Keratinocyte (primary cell): ENCODE measurements around the gene ZNF814. TPM values are rescaled to one million over a fixed set of nuclear protein-coding genes. Genes with fewer than 3 reads are reported as not detected.
"Not testable (repeated sequence)": the region's sequence is repeated elsewhere in the genome, so short reads cannot be mapped to it uniquely, and the experiment has no call there.

Experiments used
- DNase-seq: peaks from one replicate; pipeline ENCODE4 v3.0.0-alpha.2; 2011; ENCODE audit warnings: low read depth, missing footprints, low spot score
- FAIRE-seq: peaks from 2 replicates; lab custom pipeline; 2011; peaks lifted over from hg19 to GRCh38; lab: Jason Lieb, UNC
- H2AFZ ChIP-seq: 2 replicates; pipeline ENCODE4 v1.6.0; 2012; ENCODE audit warnings: low read length, control low read depth, inconsistent platforms; ENCODE audit not compliant: control insufficient read depth
- H3K27ac ChIP-seq: 2 replicates; pipeline ENCODE4 v1.5.1; 2011; ENCODE audit warnings: low read length; ENCODE audit not compliant: control insufficient read depth, insufficient read depth
- H3K27me3 ChIP-seq: 3 replicates; pipeline ENCODE4 v1.6.0; 2011; ENCODE audit warnings: low read length; ENCODE audit not compliant: control insufficient read depth, insufficient read depth; ENCODE audit errors: extremely low read depth
- H3K36me3 ChIP-seq, 2 experiments: 2 replicates in 1 of 2; 3 replicates in 1 of 2; pipeline ENCODE4 v1.5.1; 2011; ENCODE audit warnings: low read length in 2 of 2, mild to moderate bottlenecking in 1 of 2; ENCODE audit not compliant: control insufficient read depth in 2 of 2, insufficient read depth in 2 of 2; ENCODE audit errors: extremely low read depth in 1 of 2
- H3K4me1 ChIP-seq: 3 replicates; pipeline ENCODE4 v1.5.1; 2011; ENCODE audit warnings: low read length; ENCODE audit not compliant: control insufficient read depth, insufficient read depth; ENCODE audit errors: extremely low read depth
- H3K4me2 ChIP-seq: 3 replicates; pipeline ENCODE4 v1.6.0; 2011; ENCODE audit warnings: low read depth, low read length; ENCODE audit not compliant: control insufficient read depth, insufficient read depth; ENCODE audit errors: extremely low read depth
- H3K4me3 ChIP-seq, 3 experiments: fragments of 200-600 bp in 1 of 3; sonication (generic) in 1 of 3; 2 replicates in 2 of 3; 3 replicates in 1 of 3; pipeline ENCODE4 v1.5.1; 2011 to 2016; ENCODE audit warnings: low read length in 3 of 3, mild to moderate bottlenecking in 3 of 3, control low read depth in 2 of 3, inconsistent platforms in 1 of 3, low read depth in 1 of 3, mixed read lengths in 1 of 3, mixed run types in 1 of 3, moderate library complexity in 1 of 3; ENCODE audit not compliant: control insufficient read depth in 2 of 3, insufficient read depth in 2 of 3; ENCODE audit errors: extremely low read depth in 1 of 3
- H3K79me2 ChIP-seq: 2 replicates; pipeline ENCODE4 v1.6.0; 2012; ENCODE audit warnings: low read length; ENCODE audit not compliant: control insufficient read depth, insufficient read depth
- H3K9ac ChIP-seq: 3 replicates; pipeline ENCODE4 v1.6.0; 2011; ENCODE audit warnings: low read length; ENCODE audit not compliant: control insufficient read depth, insufficient read depth; ENCODE audit errors: extremely low read depth
- H3K9me1 ChIP-seq: 3 replicates; pipeline ENCODE4 v1.6.0; 2011; ENCODE audit warnings: low read length; ENCODE audit not compliant: control insufficient read depth, insufficient read depth; ENCODE audit errors: extremely low read depth
- H3K9me3 ChIP-seq: 2 replicates; pipeline ENCODE4 v1.5.1; 2012; ENCODE audit warnings: low read depth, low read length; ENCODE audit not compliant: control insufficient read depth
- H4K20me1 ChIP-seq: 3 replicates; pipeline ENCODE4 v1.6.0; 2011; ENCODE audit warnings: low read length; ENCODE audit not compliant: control insufficient read depth, insufficient read depth; ENCODE audit errors: extremely low read depth
- CTCF ChIP-seq, 3 experiments: IDR thresholded peaks in 1 of 3; conservative IDR thresholded peaks in 1 of 3; optimal IDR thresholded peaks in 1 of 3; 2 replicates in 2 of 3; 3 replicates in 1 of 3; pipeline versions ENCODE3 to v1.5.1; 2011; ENCODE audit warnings: low read length in 3 of 3, mild to moderate bottlenecking in 3 of 3, moderate library complexity in 2 of 3, control low read depth in 1 of 3, inconsistent platforms in 1 of 3; ENCODE audit not compliant: insufficient read depth in 2 of 3; ENCODE audit errors: extremely low read depth in 1 of 3
- EZH2 ChIP-seq: IDR thresholded peaks from one replicate; pipeline ENCODE4 v1.6.1; 2012; ENCODE audit warnings: inconsistent platforms, mild to moderate bottlenecking, low read length, moderate library complexity
- dilution Hi-C: fragments of 300-500 bp; cut with MboI; formaldehyde crosslinking; loops from one replicate; pipeline ENCODE4 v1.7.0; 2020; ENCODE audit warnings: low sequenced_read_pairs; ENCODE audit not compliant: extremely low pct_ligation_motif_present
- polyA plus RNA-seq, 5 experiments: library from polyadenylated mRNA; depleted of rRNA in 3 of 5; stranded (reverse) in 3 of 5; stranded (forward) in 1 of 5; unstranded in 1 of 5; fragments of >200 nt; gene quantifications; 1 replicate in 1 of 5; 2 replicates in 3 of 5; 3 replicates in 1 of 5; pipeline versions ENCODE4 v1.2.1 to v1.2.3, GENCODE V29; 2011 to 2012; ENCODE audit warnings: missing spikeins in 2 of 5, low read depth in 1 of 5, low replicate concordance in 1 of 5

ZNF814 gene
- polyA plus RNA-seq, 1 donor (not counting 4 experiments of a cell fraction or from before 2014, with no cell fraction given) = 13.8 TPM

- H3K4me2 ChIP-seq = no peak overlapping the region
- no peak for DNase-seq
- TF ChIP-seq EZH2 (no peak), CTCF (optimal IDR thresholded peaks at IDR 0.05 in 1 of 3, IDR thresholded peaks at IDR 0.05 in 1 of 3, conservative IDR thresholded peaks at IDR 0.05 in 1 of 3; ENCODE audit: extremely low read depth in 1 of 3, insufficient read depth in 2 of 3, low read length in 3 of 3) (no peak)
- peaks cover 14% of the 10 kb centered on the region in 2 experiments for H3K36me3 ChIP-seq
- peaks cover 19% of the 10 kb centered on the region for H3K79me2 ChIP-seq
- no peaks in the 10 kb centered on the region for H3K4me1 ChIP-seq
- no peak overlapping the region for H2AFZ ChIP-seq
- no peak overlapping the region for H3K4me3 ChIP-seq
- no peaks in the 10 kb centered on the region for H3K27me3 ChIP-seq
- H3K9me3 ChIP-seq = peaks cover 8% of the 10 kb centered on the region
- FAIRE-seq = no peak
- no peaks in the 10 kb centered on the region for H4K20me1 ChIP-seq
- no peak overlapping the region for H3K9ac ChIP-seq
- no peaks in the 10 kb centered on the region for H3K9me1 ChIP-seq
- H3K27ac ChIP-seq = no peak overlapping the region
- dilution Hi-C loops = no loop called here
Measured at GRCh38 chr19:57872450-57872849, 16.4 kb downstream of the ZNF814 start.

GRCh38 chr19:57870225-57870624, 18.6 kb downstream of the ZNF814 start:
- Histone ChIP-seq H3K4me2 (no peak overlapping the region), H3K4me1 (no peaks in the 10 kb centered on the region), H3K9me1 (no peaks in the 10 kb centered on the region), H3K4me3 (no peak overlapping the region), H3K27me3 (no peaks in the 10 kb centered on the region), H3K79me2 (peaks cover 10% of the 10 kb centered on the region), H3K9me3 (peaks cover 8% of the 10 kb centered on the region), H2AFZ (no peak overlapping the region), H3K36me3 (peaks cover 9 to 11% of the 10 kb centered on the region in 2 experiments), H3K27ac (no peak overlapping the region), H4K20me1 (no peaks in the 10 kb centered on the region), H3K9ac (no peak overlapping the region)
- DNase-seq (no peak), FAIRE-seq (no peak)
- TF ChIP-seq CTCF (optimal IDR thresholded peaks at IDR 0.05 in 1 of 3, IDR thresholded peaks at IDR 0.05 in 1 of 3, conservative IDR thresholded peaks at IDR 0.05 in 1 of 3; ENCODE audit: extremely low read depth in 1 of 3, insufficient read depth in 2 of 3, low read length in 3 of 3) (no peak), EZH2 (no peak)
- dilution Hi-C loops = no loop called here

GRCh38 chr19:57869655-57870054, 19.2 kb downstream of the ZNF814 start:
- H3K9ac ChIP-seq, H3K4me1 ChIP-seq, H2AFZ ChIP-seq, H3K4me3 ChIP-seq, H4K20me1 ChIP-seq, H3K27me3 ChIP-seq, H3K4me2 ChIP-seq, dilution Hi-C loops, FAIRE-seq, H3K27ac ChIP-seq, H3K9me1 ChIP-seq, H3K9me3 ChIP-seq, DNase-seq: not testable (repeated sequence)
- Histone ChIP-seq H3K79me2 (peaks cover 10% of the 10 kb centered on the region), H3K36me3 (peaks cover 9 to 11% of the 10 kb centered on the region in 2 experiments)
